Osteoblast (primary cell): ENCODE data around the gene PITPNM2. TPM values are rescaled to one million over a fixed set of nuclear protein-coding genes. Genes with fewer than 3 reads are reported as not detected.

Source experiments
- DNase-seq: peaks from one replicate; pipeline ENCODE4 v3.0.0; 2011; ENCODE audit warnings: low spot score, mixed read lengths; ENCODE audit not compliant: insufficient read length; ENCODE audit errors: missing footprints
- H2AFZ ChIP-seq: 2 replicates; pipeline ENCODE4 v1.6.0; 2011; ENCODE audit warnings: mild to moderate bottlenecking, low read length
- H3K27ac ChIP-seq: 2 replicates; pipeline ENCODE4 v1.5.1; 2011; ENCODE audit warnings: mild to moderate bottlenecking, low read depth, low read length, moderate library complexity
- H3K27me3 ChIP-seq: 2 replicates; pipeline ENCODE4 v1.6.0; 2012; ENCODE audit warnings: mild to moderate bottlenecking, control low read depth, inconsistent platforms, low read length, moderate library complexity; ENCODE audit not compliant: insufficient read depth
- H3K36me3 ChIP-seq: 2 replicates; pipeline ENCODE4 v1.5.1; 2011; ENCODE audit warnings: mild to moderate bottlenecking, low read length, control low read depth, moderate library complexity; ENCODE audit not compliant: insufficient read depth
- H3K4me1 ChIP-seq: 2 replicates; pipeline ENCODE4 v1.5.1; 2011; ENCODE audit warnings: mild to moderate bottlenecking, low read length, control low read depth, moderate library complexity; ENCODE audit not compliant: insufficient read depth
- H3K4me2 ChIP-seq: 2 replicates; pipeline ENCODE4 v1.6.0; 2011; ENCODE audit warnings: mild to moderate bottlenecking, low read length; ENCODE audit not compliant: insufficient read depth
- H3K4me3 ChIP-seq: fragments of 200-600 bp; sonication (generic); 3 replicates; pipeline ENCODE4 v1.5.1; 2012; ENCODE audit warnings: mild to moderate bottlenecking, low read length, inconsistent platforms; ENCODE audit not compliant: insufficient read depth
- H3K79me2 ChIP-seq: 2 replicates; pipeline ENCODE4 v1.6.0; 2012; ENCODE audit warnings: mild to moderate bottlenecking, low read length, control low read depth, inconsistent platforms; ENCODE audit not compliant: insufficient read depth
- H3K9me3 ChIP-seq: 2 replicates; pipeline ENCODE4 v1.5.1; 2011; ENCODE audit warnings: low read depth, low read length, control low read depth
- H4K20me1 ChIP-seq: 2 replicates; pipeline ENCODE4 v1.6.0; 2012; ENCODE audit warnings: mild to moderate bottlenecking, low read length, control low read depth; ENCODE audit not compliant: insufficient read depth
- total RNA-seq: library from RNA; depleted of rRNA; stranded (reverse); fragments of >200 nt; gene quantifications from 2 replicates; pipeline ENCODE4 v1.2.3, GENCODE V29; 2012
- TF ChIP-seq, protein P1 (sequence below): IDR thresholded peaks from 2 replicates; pipeline ENCODE4 v1.5.1; 2011; ENCODE audit warnings: mild to moderate bottlenecking, low read depth, low read length, moderate library complexity; ENCODE audit errors: extremely low read depth

The PITPNM2 gene
- total RNA-seq = 3.3 and 6.5 TPM in 2 replicates

DNA sequence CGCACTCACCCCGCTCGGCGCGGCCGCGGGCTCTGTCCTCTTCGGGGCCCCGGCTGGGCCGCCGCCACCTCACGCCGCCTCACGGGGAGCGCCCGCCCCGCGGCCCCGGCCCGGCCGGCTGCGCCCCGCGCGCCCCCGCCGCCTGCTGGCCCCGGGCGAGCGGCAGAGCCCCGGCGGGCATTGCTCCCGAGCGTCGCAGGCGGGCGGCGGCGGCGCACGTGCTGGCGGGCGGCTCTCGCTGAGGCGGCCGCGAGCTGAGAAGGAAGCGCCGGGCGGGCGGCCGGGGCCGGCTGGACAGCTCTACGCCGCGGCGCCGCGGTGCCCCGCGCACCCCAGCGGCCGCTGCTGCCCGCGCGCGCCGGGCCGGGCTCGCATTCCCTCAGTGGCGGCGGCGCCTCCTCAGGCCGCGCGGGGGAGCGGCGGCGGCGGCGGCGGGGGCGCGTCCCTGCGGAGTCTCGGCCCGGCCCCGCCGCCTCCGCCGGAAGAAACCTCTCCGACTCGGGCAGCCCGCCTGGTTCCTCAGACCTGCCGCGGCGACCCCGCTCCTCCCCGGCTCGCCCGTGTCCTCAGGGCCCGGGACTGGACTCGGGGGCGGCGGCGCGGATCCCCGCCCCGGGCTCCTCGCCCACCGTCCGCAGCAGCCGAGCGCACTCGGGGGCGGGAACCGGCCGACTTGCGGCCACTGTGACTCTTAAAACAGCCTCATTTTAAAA lies at the start of gene PITPNM2:
Gene PITPNM2, minus strand, starts transcription at position 347 of the 713 bp plus-strand sequence. CDS start 116,500 bp downstream, outside the sequence.
- Histone ChIP-seq H3K27ac (peak within 1 kb of the TSS; percentile 41), H3K36me3 (peaks cover 8% of the 10 kb centered on the region), H4K20me1 (peaks cover 5% of the 10 kb centered on the region), H3K9me3 (no peaks in the 10 kb centered on the region), H3K4me3 (peak within 1 kb of the TSS; percentile 82), H2AFZ (peak within 1 kb of the TSS; percentile 76), H3K27me3 (no peaks in the 10 kb centered on the region), H3K79me2 (peaks cover 12% of the 10 kb centered on the region), H3K4me1 (peaks cover 11% of the 10 kb centered on the region), H3K4me2 (peak within 1 kb of the TSS; percentile 89)
- peak; percentile 99 for DNase-seq
- TF ChIP-seq, protein P1, sequence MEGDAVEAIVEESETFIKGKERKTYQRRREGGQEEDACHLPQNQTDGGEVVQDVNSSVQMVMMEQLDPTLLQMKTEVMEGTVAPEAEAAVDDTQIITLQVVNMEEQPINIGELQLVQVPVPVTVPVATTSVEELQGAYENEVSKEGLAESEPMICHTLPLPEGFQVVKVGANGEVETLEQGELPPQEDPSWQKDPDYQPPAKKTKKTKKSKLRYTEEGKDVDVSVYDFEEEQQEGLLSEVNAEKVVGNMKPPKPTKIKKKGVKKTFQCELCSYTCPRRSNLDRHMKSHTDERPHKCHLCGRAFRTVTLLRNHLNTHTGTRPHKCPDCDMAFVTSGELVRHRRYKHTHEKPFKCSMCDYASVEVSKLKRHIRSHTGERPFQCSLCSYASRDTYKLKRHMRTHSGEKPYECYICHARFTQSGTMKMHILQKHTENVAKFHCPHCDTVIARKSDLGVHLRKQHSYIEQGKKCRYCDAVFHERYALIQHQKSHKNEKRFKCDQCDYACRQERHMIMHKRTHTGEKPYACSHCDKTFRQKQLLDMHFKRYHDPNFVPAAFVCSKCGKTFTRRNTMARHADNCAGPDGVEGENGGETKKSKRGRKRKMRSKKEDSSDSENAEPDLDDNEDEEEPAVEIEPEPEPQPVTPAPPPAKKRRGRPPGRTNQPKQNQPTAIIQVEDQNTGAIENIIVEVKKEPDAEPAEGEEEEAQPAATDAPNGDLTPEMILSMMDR = no peak

DNA sequence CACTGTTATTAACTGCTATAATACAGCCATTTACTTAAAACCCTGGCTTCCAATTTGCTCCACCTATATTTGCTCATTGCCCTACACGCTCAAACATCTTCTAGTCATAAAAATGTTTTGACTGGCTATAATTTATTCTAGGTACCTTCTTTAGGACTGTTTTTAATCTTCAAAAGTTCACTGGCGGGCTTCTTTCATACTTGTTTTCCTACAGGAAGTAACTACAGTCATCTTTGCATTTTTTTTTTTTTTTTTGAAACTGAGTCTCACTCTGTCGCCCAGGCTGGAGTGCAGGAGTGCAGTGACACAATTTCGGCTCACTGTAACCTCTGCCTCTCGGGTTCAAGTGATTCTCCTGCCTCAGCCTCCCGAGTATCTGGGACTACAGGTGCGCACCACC lies 49.5 kb upstream of the PITPNM2 start:
- TF ChIP-seq, protein P1 = no peak
- Histone ChIP-seq H3K79me2 (no peaks in the 10 kb centered on the region), H3K36me3 (peaks cover 23% of the 10 kb centered on the region), H3K27ac (no peak overlapping the region), H3K9me3 (no peaks in the 10 kb centered on the region), H3K4me2 (no peak overlapping the region), H3K4me3 (no peak overlapping the region), H4K20me1 (no peaks in the 10 kb centered on the region), H2AFZ (no peak overlapping the region), H3K4me1 (no peaks in the 10 kb centered on the region), H3K27me3 (no peaks in the 10 kb centered on the region)
- DNase-seq = no peak

DNA sequence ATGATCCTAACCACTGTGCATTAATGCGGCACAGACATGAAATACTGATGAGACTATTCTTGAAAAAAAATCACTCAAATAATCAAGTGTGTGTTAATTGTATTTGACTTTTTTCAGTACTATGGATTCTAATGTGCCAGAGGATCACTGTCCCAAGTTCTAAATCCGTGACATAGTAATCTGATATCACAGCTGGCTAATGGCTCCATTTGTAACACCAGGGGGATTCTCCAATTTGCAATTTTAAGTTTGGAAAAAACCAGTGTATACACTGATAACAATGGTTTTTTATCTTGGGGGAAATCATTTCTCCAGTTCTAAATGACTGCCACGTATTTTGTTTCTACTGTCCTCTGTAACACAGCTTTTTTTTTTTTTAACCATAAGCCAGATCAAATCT lies 49.0 kb upstream of the PITPNM2 start:
- H4K20me1 ChIP-seq = no peaks in the 10 kb centered on the region
- no peaks in the 10 kb centered on the region for H3K9me3 ChIP-seq
- H3K79me2 ChIP-seq = no peaks in the 10 kb centered on the region
- DNase-seq = no peak
- no peak overlapping the region for H2AFZ ChIP-seq
- H3K4me2 ChIP-seq = no peak overlapping the region
- no peak overlapping the region for H3K4me3 ChIP-seq
- no peaks in the 10 kb centered on the region for H3K27me3 ChIP-seq
- TF ChIP-seq, protein P1 = no peak
- peaks cover 22% of the 10 kb centered on the region for H3K36me3 ChIP-seq
- no peak overlapping the region for H3K27ac ChIP-seq
- H3K4me1 ChIP-seq = no peaks in the 10 kb centered on the region

DNA sequence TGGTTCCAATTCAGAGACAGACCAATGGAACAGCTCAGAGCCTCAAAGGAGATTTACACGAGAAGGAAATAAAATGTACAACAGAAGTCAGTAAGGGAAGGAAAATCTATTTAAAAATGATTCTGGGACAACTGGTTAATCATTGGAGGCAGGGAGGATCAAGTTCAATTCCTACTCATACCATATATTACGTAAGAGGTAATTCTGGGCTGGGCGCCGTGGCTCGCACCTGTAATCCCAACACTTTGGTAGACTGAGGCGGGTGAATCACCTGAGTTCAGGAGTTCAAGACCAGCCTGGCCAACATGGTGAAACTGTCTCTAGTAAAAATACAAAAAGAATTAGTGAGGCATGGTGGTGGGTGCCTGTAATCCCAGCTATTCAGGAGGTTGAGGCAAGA lies 36.7 kb upstream of the PITPNM2 start:
- Histone ChIP-seq H3K27ac (no peak overlapping the region), H4K20me1 (no peaks in the 10 kb centered on the region), H3K4me1 (no peaks in the 10 kb centered on the region), H2AFZ (no peak overlapping the region), H3K4me2 (no peak overlapping the region), H3K27me3 (no peaks in the 10 kb centered on the region), H3K4me3 (no peak overlapping the region), H3K79me2 (no peaks in the 10 kb centered on the region), H3K36me3 (peaks cover 29% of the 10 kb centered on the region), H3K9me3 (no peaks in the 10 kb centered on the region)
- TF ChIP-seq, protein P1 = no peak
- no peak for DNase-seq
